Activated T-helper 1 cell treated with Interleukin-2 at 50 U/mL for 16 hours (primary cell): ENCODE measurements around the gene CARM1.
A peak's percentile ranks its signal among the peaks of the same experiment; 100 is the strongest.
"Not testable (repeated sequence)": the region's sequence is repeated elsewhere in the genome, so short reads cannot be mapped to it uniquely, and the experiment has no call there.

Source experiments
- DNase-seq: peaks from one replicate; pipeline ENCODE4 v3.0.0-alpha.2; 2020; ENCODE audit warnings: low read depth

CARM1 gene

GRCh38 chr19:10870955-10871603 is at the start of gene CARM1:
Gene CARM1 (plus strand): TSS chr19:10871553. CDS start chr19:10871703, 150 bp downstream.
- peak; percentile 99 for DNase-seq

DNA sequence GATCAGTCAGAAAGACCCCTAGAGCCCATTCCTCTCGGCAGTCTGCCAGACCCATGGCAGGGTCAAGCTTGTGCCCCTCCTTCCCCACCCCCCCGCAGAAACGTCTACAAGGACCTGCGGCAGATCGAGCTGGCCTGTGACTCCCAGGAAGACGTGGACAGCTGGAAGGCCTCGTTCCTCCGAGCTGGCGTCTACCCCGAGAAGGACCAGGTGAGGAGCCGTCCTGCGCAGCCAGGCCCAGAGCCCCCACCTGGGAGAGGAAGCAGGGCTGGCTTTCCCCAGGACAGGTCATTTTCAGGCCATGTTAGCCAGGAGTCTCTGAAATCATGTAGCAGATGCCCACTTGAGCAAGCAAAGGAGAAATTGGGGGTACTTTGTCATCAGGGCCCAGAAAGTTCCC is 47.7 kb upstream of the CARM1 start:
- DNase-seq = no peak

GRCh38 chr19:10826231-10826630 is 45.1 kb upstream of the CARM1 start:
- DNase-seq = no peak

DNA sequence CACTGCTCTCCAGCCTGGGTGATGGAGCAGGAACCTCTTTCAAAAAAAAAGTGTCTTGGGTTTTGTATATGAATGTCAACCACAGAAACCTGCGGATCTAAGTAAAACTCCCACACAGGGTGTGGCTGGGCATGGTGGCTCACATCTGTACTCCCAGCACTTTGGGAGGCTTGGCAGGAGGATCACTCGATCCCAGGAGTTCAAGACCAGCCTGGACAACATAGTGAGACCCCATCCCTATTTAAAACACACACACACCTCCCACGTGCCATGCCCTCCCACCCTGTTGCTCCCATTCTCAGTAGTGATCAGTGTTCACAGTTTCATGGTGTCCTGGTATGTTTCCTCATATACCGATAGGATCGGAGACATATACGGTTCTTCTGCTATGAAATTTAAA is 44.5 kb upstream of the CARM1 start:
- DNase-seq = no peak

DNA sequence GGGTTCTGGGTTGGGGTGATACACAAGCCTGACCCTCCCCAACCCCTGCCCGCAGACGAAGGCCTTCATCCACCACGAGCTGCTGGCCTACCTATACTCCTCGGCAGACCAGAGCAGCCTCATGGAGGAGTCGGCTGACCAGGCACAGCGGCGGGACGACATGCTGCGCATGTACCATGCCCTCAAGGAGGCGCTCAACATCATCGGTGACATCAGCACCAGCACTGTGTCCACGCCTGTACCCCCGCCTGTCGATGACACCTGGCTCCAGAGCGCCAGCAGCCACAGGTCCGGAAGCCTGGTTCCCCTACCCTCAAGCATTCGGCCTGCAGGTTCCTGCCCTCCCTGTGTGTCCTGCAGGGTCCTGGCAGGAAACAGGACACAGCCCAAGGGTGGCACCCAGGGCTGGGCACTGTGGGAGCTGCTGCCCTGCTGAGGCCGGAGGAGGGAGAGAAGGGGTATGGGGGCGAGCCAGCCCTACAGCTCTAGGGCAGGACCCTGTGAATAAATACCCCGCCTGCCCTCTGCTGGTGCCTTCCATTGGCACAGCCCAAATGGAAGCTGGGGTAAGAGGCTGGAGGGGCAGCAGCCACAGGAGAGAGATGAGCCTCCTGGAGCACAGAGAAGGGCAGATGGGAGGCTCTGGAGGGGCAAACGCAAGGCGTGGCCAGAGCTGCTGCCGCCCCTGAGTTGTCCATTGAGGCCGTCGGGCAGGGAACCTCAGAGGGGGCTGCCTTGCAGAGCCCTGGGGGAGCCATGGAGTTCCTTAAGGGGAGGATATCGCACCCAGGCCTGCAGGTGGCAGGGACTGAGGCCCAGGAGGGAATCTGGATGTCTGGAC is 42.2 kb upstream of the CARM1 start:
- no peak for DNase-seq

GRCh38 chr19:10829967-10830366 is 41.4 kb upstream of the CARM1 start:
- DNase-seq = no peak

- DNase-seq = no peak
These were observed 41.0 kb upstream of the CARM1 start for GRCh38 chr19:10830370-10830769.

GRCh38 chr19:10830931-10831779 is 40.2 kb upstream of the CARM1 start:
- DNase-seq = no peak

DNA sequence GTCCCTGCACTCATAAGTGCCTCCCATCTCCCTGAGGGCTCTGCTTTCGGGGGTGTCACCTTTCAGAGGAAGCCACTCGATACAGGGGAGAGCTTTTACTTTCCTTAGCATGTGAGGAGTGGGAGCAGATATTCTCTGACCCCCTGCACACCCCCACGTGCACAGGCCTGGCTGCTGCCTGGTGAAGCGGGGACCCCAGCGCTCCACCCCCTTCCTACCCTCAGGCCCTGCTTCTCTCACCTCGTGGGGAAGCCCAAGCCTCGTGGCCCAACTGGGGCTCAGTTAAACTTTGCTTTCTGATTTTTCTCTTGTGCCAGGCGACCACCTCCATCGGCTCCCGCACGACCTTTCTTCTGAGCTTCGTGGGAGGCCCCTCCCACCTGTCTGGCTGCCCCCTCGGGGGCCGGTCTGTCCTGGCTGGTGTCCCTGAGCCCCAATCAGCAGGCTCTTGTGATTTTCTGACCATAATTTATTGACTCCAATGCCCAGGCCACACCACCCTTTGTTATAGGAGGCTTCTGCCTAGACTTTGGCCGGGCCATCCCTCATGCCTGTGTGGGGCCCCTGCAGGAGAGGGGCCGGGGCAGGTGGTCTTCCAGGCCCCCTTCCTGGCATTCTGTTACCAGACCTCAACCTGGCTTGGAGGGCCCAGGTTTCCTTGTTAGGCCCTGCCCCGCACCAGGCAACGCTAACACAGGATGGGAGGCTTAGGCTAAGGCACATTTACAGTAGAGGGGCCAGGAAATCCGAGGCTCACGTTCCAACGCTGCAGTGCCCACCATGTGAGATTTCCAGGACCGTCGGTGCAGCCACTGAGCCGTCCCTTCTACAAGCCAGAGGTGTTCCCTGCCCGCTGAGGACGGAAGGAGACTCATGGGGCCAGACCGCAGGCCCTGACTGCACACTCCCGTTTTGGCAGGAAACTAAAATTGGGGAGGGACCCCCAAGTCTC is 39.1 kb upstream of the CARM1 start:
- no peak for DNase-seq

- no peak for DNase-seq
These were observed 38.4 kb upstream of the CARM1 start for GRCh38 chr19:10832939-10833296.

DNA sequence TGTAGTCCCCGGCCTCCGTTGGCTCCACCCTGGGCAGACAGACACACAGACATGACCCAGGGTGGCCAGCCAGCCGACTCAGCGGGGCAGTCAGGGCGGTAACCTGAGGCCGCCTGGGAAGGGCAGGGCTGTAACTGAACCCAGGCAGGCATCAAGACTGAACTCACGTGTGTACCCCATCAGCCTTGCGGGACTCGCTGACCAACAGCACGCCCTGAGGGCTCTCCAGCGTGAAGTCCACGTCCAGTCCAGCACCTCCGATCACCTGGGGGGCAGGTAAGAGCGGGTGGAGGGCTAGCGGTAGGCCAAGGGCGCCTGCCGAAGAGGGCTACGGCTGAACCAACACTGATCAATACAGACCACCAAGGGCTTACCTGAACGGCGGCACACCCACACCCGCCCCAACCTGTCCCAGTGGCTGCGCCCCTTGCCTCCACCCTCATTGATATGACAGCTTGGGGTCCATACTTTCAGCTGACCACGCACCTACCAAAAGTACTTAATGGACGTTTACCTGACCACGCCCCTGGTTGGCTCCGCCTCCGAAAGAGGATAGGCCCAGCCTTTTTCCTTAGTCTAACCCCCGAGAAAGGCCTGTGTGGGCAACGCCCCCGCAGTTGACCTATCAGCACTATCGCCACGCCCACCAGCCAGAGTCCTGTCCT is 36.1 kb upstream of the CARM1 start:
- DNase-seq = no peak

DNA sequence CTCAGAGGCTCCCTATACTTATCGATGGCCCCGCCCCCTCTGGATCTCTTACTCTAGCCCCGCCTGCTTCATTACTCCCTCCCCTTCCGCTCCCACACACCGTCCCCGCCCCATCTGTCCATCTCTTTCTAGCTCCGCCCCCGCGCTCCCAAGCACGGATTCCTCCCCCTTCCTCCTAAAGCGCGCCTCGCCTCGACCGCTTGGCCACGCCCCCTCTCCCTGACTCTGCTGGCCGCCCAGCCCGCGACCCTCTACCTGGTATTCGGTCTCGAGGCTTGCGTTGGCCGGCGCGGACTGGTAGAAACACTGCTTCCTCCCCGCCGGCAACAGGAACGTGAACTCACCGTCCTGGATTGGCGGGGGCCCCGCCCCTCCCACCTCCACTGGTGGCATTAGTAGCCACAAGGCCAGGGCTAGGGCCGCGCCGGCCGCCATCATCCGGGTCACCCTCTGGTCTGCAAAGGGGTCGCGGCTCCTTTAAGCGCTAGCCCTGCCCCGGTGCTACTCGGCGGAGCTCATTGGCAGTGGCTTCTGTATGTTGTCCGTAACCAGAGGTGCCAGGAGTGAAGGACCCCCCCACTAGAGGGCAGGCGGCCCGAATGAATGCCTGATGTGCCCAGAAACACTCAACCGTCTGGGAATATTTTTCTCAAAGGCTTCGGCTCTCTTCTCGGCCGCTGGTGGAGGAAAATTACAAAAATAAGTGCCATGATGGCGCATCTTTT is 35.4 kb upstream of the CARM1 start, which contains the start of gene TMED1:
Gene TMED1 (minus strand): TSS at position 459 of the 725 bp plus-strand sequence. CDS start 21 bp downstream, at position 438.
- peak; percentile 82 for DNase-seq

- no peak for DNase-seq
These were observed 34.6 kb upstream of the CARM1 start for GRCh38 chr19:10836479-10837330.

GRCh38 chr19:10837649-10838048 is 33.7 kb upstream of the CARM1 start:
- DNase-seq = not testable (repeated sequence)

DNA sequence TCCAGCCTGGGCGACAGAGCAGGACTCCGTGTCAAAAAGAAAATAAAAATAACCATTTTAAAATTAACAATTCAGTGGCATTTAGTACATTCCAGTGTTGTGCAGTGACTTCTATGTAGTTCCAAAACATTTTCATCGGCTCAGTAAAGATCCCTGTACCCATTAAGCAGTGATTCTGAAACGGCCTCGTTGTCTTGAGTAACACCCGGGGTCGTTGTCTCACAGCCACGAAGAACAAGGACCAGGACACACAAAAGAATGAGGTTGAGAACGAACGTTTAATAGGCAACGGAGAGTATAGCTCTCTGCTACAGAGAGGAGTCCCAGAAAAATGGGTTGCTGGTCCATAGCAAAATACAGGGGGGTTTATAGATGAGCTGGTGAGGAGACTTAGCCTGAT is 33.0 kb upstream of the CARM1 start:
- no peak for DNase-seq

DNA sequence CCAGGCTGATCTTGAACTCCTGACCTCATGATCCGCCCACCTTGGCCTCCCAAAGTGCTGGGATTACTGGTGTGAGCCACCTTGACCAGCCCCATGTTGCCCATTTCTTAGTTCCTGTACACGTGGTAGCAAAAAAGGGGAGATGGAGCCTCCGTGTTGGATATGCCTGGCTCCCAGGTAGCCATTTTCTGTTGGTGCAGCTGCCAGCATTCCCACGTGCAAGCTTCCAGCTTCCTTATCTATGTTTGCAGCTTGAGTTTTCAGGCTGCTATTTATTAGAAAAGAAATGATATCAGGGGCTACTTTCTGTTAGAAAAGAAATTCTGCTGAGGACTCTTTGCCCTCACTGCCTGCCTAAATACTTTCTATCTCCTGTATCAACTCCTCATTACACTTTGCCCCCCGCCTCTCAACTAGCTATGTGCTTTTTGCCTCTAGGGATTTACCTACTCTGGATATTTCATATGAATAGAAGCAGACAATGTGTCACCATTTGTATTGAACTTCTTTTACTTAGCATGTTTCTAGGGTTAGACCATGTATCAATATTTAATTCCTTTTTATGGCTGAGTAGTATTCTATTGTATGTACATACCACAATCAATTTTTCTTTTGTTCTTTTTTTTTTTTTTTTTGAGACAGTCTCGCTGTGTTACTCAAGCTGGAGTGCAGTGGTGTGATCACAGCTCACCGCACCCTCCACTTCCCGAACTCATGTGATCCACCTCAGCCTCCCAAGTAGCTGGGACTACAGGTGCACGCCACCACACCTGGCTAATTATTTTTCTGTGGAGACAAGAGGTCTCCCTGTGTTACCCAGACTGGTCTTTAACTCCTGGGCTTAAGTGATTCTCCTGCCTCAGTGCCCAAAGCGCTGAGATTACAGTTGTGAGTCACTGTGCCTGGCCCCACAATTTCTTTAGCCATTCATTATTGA is 32.0 kb upstream of the CARM1 start:
- no peak for DNase-seq

- DNase-seq = no peak
These were observed 28.6 kb upstream of the CARM1 start for GRCh38 chr19:10842788-10843187.
